Femur (tissue), 1 donor: ENCODE results near the gene PIK3CG.

ENCODE experiments used
- DNase-seq: peaks from one replicate; pipeline ENCODE4 v3.0.0-alpha.2; 2017

PIK3CG gene

GRCh38 chr7:106858618-106859532 is 6.2 kb upstream of the PIK3CG start:
- peak; percentile 61 for DNase-seq

- no peak for DNase-seq
Observed at GRCh38 chr7:106862317-106863089, 2.6 kb upstream of the PIK3CG start.

GRCh38 chr7:106863274-106863997 is 1.6 kb upstream of the PIK3CG start:
- no peak for DNase-seq

GRCh38 chr7:106864298-106865081 is 592 bp upstream of the PIK3CG start:
- DNase-seq = no peak

- DNase-seq = no peak
Observed at GRCh38 chr7:106866298-106867281, 1.5 kb downstream of the PIK3CG start.

- no peak for DNase-seq
Observed at GRCh38 chr7:106867641-106868351, 2.7 kb downstream of the PIK3CG start.

GRCh38 chr7:106868364-106868763 is 3.3 kb downstream of the PIK3CG start:
- no peak for DNase-seq

- no peak for DNase-seq
Observed at GRCh38 chr7:106869954-106870353, 4.9 kb downstream of the PIK3CG start.

GRCh38 chr7:106870528-106870927 is 5.4 kb downstream of the PIK3CG start:
- DNase-seq = no peak

- no peak for DNase-seq
Observed at GRCh38 chr7:106870983-106871410, 5.9 kb downstream of the PIK3CG start.

- no peak for DNase-seq
Observed at GRCh38 chr7:106871793-106872571, 6.9 kb downstream of the PIK3CG start.

GRCh38 chr7:106872763-106873162 is 7.7 kb downstream of the PIK3CG start:
- DNase-seq = no peak

GRCh38 chr7:106874076-106874475 is 9.0 kb downstream of the PIK3CG start:
- DNase-seq = no peak

GRCh38 chr7:106875508-106875907 is 10.4 kb downstream of the PIK3CG start:
- no peak for DNase-seq

- no peak for DNase-seq
Observed at GRCh38 chr7:106878748-106879439, 13.8 kb downstream of the PIK3CG start.

GRCh38 chr7:106881984-106882383 is 16.9 kb downstream of the PIK3CG start:
- no peak for DNase-seq

GRCh38 chr7:106883456-106884026 is 18.5 kb downstream of the PIK3CG start:
- DNase-seq = no peak

GRCh38 chr7:106885652-106886051 is 20.6 kb downstream of the PIK3CG start:
- DNase-seq = no peak

GRCh38 chr7:106887421-106887820 is 22.3 kb downstream of the PIK3CG start:
- DNase-seq = no peak
